ENCODE data around the gene KSR1.

The KSR1 gene

DNA sequence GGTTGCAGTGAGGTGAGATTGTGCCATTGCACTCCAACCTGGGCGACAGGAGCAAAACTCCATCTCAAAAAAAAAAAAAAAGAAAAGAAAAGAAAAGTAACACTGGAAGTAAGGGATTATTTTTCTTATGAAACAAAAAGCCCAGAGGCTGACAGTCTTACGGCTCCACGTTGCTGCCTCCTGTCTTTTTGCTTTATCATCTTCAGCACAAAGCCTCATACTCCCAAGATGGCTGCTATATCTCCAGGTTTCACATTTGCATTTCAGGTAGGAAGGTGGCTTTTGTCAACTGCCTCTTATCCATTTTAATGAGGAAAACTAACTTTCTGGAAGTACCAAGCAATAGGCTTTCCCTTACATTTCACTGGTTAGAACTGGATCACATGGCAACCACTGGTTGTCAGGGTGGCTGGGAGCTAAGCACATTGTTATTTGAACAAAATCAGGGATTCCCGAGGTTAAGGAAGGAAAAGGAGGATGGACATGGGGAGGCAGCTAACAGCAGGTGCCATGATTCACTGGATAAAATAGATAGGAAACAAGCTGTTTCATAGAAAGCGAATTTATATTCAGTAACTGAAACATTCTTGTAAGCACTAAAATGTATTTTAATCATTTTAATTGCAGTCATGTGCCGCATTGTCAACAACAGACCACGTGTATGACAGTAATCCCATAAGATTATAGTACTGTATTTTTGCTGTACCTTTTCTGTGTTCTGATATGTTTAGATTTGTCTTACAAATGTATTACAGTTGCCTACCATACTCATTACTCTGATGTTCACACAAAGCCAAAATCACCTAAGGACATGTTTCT lies 58.6 kb downstream of the KSR1 start:
- no peak for DNase-seq (ENCODE audit: low read depth)

DNA sequence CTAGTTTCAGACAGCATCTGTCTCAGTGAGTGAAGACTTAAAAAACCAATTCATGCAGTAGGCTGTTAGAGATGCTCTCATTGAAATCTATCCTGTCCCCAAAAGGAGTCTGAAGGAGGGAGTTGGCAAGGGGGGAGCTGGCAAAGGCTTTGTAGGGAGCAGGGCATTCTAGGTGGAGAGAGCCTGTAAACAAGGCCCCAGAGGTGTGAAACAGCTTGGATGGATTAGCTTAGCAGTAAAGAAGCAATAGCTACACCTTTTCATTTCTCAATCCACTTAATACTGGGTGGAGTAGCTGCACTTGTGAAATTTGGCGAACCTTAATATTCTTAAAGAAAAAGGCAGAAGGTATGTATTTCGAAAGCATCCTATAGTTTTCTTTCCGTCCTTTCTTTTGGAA lies 61.8 kb downstream of the KSR1 start:
- DNase-seq (ENCODE audit: low read depth) = no peak

DNA sequence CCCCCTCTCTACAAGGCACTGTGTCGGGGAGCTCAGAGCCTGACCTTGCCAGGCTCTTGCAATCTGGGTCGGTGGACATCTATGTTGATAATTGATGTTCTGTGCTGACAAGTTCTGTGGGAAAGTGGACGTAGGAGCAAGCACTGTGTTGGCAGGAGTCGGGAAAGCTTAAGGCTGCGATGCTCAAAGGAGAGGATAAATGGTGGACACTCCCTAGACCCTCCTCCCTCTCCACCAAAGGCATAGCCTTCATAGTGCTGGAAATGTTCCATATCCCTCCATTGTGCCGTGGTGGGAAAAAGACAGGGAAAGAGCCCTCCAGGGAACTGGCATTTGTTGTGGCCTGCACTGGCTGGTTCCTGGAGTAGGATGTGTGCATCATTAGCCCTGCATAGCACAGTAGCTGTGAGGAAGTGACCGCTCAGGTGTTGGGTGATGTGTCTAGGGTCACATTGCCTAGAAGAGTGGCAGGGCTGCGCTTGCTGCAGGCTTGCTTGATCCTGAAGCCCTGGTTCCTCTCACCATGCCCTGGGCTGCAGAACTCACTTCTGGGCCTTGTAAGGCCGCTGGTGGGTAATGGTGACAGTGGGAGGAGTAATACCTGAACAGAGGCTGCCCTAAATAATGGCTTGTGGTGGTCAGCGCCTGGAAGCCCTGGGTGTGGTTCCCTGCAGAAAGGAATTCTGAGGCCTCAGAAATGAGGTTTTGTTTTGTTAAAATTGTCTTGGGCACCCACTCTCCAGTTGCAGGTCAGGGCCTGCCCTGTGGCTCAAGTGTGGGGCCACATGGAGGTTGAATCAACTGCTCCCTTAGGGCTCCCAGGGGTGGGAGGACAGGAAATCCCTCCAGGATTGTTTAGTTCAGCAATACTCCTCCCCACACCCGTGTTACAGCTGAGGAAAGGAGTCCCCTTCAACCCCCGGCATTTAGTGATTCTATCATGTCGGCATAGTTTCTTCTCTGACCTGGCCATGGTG lies 62.6 kb downstream of the KSR1 start:
- DNase-seq (ENCODE audit: low read depth) = no peak

DNA sequence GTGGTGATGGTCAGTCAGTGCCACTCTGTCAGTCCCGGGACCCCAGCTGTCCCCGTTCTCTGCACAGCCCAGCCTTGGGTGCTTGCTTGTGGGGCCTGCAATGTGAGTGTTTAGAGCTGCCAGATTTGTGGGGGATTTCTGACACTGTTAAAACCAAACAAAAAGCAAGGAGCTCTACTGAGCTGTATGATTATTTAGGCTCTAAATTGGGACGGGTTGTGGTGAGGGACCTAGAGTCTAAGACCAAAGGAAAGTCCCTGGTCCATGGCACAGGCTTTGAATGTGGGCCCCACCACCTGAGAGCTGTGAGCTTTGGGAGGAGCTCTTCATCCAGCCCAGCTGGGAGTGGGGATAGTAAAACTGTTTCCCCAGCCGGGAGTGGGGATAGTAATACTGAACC lies 63.3 kb downstream of the KSR1 start:
- no peak for DNase-seq (ENCODE audit: low read depth)

DNA sequence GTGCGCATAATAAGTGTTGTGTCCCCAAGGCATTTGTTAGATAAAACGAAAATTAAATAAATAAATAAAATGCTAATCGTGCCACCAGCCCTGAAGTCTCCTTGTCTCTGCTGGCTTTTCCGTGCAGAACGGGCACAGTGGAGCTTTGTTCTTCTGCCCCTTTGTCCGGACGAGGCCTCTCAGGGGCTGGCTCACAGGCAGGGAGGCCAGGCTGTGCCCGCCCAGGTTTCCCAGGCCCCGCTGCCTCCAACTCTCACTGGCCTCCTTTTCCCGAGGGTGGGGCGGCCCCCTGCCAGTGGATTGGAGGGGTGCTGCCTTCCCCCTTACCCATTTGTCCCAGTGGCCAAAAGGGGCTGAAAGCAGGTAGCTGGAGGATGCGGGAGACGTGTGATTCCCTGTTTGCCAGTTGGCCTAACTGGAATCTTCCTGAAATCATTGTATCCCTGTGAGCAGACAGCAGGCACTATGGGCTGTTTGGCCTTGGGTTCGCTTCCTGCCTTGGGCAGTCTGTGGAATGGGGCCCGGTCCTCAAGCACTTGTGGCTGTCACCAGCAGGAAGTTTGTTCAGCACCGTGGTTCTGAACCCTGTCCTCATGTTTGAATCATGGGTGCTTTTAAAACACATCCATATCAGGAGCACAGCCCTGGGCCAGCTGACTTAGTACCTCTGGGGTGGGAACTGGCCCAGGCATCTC lies 64.4 kb downstream of the KSR1 start:
- DNase-seq (ENCODE audit: low read depth) = no peak

DNA sequence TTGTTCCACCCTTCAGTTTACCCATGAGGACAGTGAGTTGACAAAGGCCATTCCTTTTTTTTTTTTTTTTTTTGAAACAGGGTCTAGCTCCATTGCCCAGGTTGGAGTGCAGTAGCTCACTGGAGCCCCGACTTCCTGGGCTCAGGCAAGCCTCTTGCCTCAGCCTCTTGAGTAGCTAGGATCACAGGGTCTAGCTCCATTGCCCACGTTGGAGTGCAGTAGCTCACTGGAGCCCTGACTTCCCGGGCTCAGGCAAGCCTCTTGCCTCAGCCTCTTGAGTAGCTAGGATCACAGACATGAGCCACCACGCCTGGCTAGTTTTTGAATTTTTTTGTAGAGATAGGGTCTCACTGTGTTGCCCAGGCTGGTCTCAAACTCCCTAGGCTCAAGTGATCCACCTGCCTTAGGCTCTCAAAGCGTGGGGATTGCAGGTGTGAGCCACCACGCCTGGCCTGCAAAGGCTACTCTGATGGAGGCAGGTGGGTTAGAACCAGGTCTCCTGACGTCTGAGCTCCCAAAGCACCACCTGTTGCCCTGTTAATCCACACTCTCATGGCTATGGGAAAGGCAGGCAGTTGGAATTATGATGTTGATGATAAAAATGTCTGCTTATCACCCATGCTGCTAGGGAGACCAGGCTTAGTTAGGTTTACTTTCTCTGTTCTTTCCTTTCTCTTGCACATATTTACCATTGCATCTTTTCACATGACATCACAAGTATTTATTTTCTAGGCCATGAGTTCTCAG lies 65.2 kb downstream of the KSR1 start:
- DNase-seq (ENCODE audit: low read depth) = no peak

DNA sequence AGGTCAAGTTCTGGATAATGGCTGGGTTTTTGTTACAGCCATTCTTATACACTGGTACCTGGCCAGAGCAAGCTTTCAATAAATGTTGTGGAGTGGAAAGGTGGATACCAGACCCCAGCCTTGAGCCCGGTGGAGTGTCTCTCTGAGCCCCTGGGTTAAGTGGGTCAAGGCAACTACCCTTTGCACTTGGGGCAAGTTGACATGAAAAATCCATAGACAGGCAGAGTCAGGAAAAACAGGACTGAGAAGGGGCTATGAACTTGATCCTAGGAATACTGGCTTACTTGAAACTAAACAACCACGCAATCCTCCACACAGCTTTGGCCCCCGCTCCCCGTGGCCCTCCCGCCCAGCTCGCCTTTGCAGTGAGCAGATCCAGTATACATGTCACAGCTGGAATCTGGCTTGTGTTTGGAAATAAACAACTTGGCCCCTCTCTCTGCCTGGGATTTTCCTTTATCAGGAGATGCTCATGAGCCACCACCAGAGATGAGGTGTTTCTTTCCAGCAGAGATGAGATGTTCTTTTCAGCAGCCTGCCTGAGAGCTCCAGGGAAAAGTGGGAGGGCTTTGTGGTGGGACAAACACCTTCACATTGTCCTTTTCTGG lies 65.9 kb downstream of the KSR1 start:
- no peak for DNase-seq (ENCODE audit: low read depth)

DNA sequence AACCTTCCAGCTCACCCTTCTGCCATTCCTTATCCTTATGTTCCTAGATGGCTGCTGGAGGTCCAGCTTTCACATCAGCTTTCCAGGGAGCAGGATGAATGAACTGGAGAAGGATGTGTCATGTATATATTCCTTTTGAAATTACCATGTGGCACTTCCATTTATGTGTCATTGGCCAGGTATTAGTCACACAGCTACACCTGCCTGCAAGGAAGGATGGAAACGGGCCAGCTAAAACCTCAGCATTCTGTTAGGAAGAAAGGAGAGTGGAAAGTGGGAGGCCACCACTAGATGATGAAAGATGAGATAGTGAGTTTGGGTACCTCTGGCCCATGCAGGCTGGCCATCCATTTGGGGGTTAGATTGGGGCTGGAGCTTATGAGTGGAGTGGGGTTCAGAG lies 67.5 kb downstream of the KSR1 start:
- DNase-seq (ENCODE audit: low read depth) = no peak

DNA sequence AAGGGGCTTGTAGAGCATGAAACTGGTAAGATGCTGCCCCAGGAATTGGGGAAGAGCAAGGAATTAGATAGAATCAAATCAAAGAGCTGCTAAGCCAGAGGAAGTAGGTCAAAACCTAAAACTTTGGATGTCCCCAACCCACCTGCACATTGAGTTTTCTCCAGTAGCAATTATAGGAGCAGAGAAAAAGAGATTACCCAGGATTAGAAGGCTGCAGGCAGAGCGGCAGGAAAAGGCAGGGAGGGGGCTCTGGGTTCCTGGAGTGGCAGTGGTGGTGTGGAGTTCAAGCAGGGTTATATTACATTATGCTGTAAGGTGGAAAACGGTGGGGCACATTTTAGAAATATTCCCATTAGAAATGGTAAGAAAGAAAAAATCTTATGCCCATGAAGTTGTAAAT lies 68.3 kb downstream of the KSR1 start:
- DNase-seq (ENCODE audit: low read depth) = no peak

DNA sequence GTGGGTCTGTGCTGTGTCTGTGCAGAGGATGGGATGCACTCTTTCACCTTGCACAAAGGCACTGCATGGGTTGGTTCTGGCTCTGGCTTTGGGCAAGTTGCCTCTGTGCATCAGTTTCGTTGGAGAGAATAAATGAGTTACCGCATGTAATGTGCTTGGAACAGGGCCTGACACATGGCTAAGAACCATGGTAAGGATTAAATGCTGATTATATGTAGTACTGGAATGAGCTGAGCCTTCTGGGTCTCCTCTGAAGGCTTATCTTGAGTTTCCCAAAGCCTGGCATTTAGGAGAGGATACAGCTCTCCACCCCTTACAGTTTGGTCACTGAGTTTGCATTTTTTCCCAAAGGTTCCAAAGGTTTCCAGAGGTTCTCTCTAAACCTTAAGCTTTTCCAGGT lies 69.1 kb downstream of the KSR1 start:
- DNase-seq (ENCODE audit: low read depth) = no peak

DNA sequence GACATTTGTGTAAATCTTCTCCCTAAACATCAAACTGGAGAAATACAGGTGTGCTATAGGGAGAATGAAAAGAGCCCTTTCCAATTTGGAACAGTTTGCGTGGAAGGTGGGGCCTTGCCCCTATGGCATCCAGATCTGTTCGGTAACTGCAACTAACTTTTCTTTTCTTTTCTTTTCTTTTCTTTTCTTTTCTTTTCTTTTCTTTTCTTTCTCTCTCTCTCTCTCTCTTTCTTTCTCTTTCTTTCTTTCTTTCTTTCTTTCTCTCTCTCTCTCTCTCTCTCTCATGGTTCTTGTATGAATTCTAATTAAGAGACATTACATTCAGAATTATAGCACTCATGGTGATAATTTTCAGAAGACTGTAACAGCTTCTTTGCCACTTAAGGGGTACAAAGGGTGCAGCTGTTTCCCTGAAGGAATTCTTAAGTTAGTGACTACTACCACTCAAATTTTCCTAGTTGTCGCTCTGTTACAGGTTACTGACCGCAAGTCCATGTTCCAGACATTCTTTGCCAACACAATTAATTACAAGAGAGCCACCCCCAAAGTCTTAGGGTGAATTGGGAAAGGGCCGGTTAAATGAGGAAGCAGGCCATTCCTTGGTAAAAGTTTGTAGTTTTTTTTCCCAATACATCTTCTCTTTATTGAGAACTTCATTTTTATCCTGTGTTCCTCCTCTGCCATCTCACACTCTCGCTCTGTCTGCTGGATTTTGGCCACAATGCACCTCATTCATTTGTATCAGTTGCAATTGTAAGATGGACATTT lies 69.8 kb downstream of the KSR1 start:
- DNase-seq (ENCODE audit: low read depth) = no peak

DNA sequence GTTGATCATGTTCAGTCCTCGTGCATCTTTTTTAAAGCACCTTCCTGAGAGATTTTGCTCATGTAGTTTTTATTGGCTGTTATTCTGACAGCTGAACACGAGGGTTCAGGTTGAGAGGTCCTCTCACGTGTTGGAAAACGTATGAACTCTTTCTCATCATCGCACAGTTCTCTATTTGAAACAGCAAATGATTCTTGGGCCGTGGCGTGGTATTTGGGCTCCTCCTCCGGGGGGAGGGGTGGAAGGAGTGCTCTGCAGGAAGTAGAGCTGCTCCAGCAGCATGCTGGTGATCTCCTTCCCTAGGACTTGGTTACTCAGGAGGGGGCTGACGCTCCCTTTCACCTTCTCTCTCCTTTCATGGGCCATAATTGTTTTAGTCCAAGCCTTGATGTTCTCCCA lies 70.4 kb downstream of the KSR1 start:
- DNase-seq (ENCODE audit: low read depth) = no peak

DNA sequence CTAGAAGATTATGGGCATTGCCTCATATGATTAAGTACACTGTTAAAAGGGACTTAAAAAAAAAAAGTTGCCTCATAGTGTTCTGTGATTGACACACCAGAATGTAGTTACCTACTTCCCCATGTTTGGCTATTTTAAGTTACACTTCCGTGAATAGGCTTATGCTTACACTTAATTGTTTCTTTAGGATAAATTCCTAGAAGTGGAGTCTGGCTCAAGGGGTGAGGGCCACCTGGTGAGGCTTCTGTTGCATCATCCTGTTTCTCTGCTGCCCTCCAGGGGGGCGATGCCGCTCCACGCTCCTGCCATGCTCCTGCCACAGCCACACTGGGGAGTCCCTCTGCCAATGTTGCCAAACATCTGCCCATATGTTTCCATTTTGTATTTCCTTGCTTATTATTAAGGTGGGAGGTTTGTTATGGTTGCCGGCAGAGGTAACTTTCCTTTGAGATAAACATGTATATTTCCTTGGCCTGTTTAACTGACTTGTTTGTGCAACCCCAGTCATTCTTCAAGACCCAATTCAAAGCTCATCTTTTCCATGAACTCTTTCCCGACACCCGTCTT lies 73.1 kb downstream of the KSR1 start:
- DNase-seq (ENCODE audit: low read depth) = no peak

DNA sequence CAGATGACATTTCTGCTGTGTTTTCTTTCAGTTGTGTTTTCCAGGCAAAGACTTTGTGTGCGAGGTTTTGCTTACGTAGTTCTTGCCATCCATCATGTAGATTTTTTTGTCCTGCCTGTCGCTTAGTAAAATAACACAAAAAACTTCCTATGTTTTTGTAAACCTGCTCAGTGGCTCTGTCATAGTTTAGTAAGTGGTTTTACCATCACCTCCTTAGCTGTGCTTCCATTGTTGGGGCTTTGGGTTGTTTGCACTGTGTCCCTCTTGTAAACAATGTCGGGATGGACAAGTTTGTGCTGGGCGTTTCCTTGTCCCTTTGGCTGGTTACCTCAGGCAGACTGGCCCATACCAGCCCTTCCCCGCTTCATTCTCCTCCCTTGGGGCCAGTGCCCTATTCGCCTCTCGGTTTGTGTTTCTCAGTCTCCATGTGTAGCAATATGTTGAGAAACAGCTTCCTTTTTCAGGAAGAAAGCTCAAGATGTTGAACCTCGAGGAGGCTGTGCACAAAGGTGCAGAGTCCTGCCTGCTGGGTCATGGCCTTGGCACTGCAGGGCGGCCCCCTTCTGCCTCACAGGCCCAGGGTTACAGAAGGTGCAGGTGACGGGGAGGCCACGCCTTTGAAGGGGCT lies 74.6 kb downstream of the KSR1 start:
- DNase-seq (ENCODE audit: low read depth) = no peak

DNA sequence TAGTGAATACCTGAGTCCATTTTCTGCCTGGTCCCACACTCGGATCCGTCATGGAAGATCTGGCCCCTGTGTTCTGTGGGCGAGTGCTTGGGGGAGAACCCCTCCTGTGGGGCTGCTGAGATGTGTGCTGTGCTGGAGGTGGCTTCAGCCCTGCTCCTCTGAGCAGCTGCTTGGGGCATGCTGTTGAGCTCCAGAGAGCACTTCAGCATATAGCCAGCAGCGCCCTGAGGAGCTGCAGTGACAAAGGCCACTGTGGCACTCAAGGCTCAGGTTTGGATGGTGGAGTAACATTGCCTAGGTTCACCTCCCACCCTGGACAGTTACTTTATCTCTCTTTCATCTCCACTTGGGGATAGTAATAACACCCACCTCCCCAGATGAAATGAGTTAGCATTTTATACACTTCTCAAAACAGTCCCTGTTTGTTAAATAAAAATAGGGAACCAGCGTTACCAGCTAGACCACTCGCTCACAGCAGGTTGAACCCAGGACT lies 75.3 kb downstream of the KSR1 start:
- no peak for DNase-seq (ENCODE audit: low read depth)

DNA sequence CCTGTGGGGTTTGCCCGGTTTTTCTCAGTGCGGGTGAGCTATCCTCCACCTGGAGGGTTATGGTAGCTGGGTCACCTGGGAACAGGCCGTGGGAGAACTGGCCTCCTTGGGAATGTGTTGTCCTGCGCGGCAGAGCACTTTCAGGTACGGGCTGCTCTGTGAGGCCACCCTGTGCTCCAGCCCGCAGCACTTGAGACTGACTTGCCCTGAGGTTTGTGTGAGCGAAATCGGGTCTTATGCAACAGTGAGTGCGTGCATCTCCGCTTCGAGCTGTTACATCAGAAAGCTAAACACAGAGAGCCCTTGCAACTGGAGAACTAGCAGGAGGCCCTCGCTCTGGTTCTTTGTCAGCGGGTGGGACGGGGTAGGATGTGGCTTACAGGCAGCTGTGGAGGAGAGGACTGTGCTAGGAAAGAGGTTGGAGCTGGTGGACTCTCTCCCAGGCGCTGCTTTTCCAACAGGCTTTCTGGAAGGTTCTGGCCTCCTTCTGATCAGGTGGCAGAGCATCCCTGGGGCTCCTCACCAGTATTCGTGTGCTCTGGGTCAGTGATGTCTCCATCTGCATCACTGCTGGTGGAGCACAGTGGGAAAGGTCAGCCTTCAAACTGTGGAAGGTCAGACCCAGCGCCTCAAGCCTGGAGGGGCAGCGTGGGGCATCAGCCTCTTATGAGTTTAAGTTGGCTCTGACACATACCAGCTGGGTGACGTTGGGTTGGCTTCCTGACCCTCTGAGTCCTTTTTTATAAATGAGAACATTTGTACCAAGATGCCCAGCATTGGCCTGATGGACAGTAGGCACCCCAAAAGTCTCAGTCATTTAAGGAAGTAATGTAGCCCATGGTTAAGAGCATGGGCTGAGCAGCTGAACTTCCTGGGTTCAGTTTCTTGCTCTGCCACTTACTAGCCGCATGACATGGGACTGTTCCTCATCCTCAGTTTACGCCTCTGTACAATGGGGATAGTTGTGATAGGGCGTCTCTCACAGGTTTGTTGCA lies 76.3 kb downstream of the KSR1 start:
- no peak for DNase-seq (ENCODE audit: low read depth)

DNA sequence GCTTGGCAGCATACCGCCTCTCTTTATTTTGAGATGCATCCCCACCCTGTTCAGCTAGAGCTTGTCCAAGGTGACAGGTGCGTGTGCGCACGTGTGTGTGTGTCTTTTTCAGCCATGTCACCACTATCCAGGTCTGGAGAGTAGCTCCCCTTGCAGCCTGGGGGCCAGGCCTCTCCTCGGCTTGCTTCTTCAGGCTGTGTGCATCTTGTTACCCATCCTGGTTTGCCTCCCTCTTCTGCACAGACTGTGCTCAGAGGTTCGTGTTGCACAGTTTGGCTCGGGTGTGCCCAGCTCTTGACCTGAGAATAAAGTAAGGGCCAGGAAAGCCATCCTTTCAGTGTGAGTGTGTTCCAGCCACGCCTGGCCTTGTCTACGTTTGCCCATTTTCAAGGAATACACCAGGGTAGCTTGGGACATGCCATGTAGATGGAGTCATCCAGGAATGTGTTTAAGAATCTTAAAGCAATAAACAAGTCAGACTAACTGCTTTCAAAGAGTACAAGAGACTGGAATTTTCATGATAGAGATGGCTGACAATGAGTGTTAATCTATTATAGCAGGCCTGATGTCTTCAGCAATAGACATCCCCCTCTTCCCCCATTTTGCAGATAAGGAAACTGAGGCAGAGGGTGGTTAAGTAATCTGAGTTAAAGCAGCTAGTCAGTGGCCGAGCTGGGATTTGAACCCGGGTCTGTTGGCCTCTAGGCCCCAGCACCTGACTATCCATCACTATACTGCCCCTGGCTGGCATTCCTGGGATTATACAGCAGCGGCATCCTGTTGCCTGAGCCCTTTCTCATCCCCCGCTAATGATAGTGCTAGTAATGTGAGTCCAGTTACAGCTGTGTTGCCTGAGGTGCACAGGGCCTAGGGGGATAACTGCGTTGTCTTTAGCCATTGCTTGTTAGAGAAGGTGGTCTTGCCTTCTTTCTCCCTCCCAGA lies 77.9 kb downstream of the KSR1 start:
- DNase-seq (ENCODE audit: low read depth) = peak; percentile 88
